Gastroesophageal sphincter (tissue), 3 donors: ENCODE data around the gene SDC3.

Source experiments
- EP300 ChIP-seq: sonication (generic); formaldehyde crosslinking; IDR thresholded peaks from one replicate; pipeline ENCODE4 v1.6.1; 2017; ENCODE audit warnings: antibody characterized with exemption, mild to moderate bottlenecking
- POLR2A ChIP-seq, 2 donors: fragments of 450-650 bp; IDR thresholded peaks; one replicate each; pipeline ENCODE4 v1.6.1; 2017; ENCODE audit warnings: antibody characterized with exemption in 2 of 2, mild to moderate bottlenecking in 2 of 2, moderate library complexity in 1 of 2
- POLR2AphosphoS5 ChIP-seq: sonication (generic); formaldehyde crosslinking; IDR thresholded peaks from one replicate; pipeline ENCODE4 v1.6.1; 2017; ENCODE audit warnings: antibody characterized with exemption
- TF ChIP-seq, protein P1 (sequence below), 4 experiments: fragments of 200-600 bp in 2 of 4; fragments of 450-650 bp in 2 of 4; sonication (generic) in 1 of 4; IDR thresholded peaks; one replicate each; pipeline ENCODE4 v1.5.1; 2017 to 2019; ENCODE audit warnings: antibody characterized with exemption in 4 of 4, mild to moderate bottlenecking in 2 of 4, moderate library complexity in 2 of 4

- TF ChIP-seq EP300 = no peak
- no peak for TF ChIP-seq POLR2AphosphoS5
- TF ChIP-seq, protein P1, sequence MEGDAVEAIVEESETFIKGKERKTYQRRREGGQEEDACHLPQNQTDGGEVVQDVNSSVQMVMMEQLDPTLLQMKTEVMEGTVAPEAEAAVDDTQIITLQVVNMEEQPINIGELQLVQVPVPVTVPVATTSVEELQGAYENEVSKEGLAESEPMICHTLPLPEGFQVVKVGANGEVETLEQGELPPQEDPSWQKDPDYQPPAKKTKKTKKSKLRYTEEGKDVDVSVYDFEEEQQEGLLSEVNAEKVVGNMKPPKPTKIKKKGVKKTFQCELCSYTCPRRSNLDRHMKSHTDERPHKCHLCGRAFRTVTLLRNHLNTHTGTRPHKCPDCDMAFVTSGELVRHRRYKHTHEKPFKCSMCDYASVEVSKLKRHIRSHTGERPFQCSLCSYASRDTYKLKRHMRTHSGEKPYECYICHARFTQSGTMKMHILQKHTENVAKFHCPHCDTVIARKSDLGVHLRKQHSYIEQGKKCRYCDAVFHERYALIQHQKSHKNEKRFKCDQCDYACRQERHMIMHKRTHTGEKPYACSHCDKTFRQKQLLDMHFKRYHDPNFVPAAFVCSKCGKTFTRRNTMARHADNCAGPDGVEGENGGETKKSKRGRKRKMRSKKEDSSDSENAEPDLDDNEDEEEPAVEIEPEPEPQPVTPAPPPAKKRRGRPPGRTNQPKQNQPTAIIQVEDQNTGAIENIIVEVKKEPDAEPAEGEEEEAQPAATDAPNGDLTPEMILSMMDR (IDR thresholded peaks at IDR 0.05) = no peak
- no peak for TF ChIP-seq POLR2A (IDR thresholded peaks at IDR 0.05)
Observed at GRCh38 chr1:30845237-30845903, 63.2 kb downstream of the SDC3 start.
